AG09309 (cell line): Measurements from ENCODE around the gene CWC27.
"Not testable (repeated sequence)": the region's sequence is repeated elsewhere in the genome, so short reads cannot be mapped to it uniquely, and the experiment has no call there.

Source experiments
- DNase-seq: peaks from one replicate; pipeline ENCODE4 v3.0.0-alpha.2; 2010; ENCODE audit warnings: low read depth
- H3K4me3 ChIP-seq: 2 replicates; pipeline ENCODE4 v1.5.1; 2011; ENCODE audit warnings: mild to moderate bottlenecking, low read depth, low read length, moderate library complexity; ENCODE audit not compliant: control insufficient read depth
- TF ChIP-seq, protein P1 (sequence below): IDR thresholded peaks from 2 replicates; pipeline ENCODE4 v1.5.1; 2011; ENCODE audit warnings: mild to moderate bottlenecking, low read depth, low read length, inconsistent platforms; ENCODE audit not compliant: insufficient read depth, control insufficient read depth; ENCODE audit errors: missing control alignments

CWC27 gene

DNA sequence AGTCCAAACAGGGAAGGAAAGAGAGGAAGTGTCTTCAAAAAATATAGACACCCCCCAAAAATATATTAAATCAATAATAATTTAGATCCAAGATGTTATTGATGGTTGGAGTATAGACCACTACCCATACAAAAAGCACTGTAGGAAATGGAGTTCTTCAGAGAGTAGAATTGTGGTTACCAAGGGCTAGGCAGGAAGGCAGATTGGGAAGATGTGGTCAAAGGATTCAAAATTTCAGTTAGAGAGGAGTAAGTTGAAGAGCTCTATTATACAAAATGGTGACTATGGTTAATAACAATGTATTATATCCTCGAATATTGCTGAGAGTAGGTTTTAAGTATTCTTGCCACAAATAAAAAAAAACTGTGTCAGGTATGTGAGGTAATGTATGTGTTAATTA lies 149.4 kb downstream of the CWC27 start:
- H3K4me3 ChIP-seq: no peak overlapping the region
- TF ChIP-seq, protein P1, sequence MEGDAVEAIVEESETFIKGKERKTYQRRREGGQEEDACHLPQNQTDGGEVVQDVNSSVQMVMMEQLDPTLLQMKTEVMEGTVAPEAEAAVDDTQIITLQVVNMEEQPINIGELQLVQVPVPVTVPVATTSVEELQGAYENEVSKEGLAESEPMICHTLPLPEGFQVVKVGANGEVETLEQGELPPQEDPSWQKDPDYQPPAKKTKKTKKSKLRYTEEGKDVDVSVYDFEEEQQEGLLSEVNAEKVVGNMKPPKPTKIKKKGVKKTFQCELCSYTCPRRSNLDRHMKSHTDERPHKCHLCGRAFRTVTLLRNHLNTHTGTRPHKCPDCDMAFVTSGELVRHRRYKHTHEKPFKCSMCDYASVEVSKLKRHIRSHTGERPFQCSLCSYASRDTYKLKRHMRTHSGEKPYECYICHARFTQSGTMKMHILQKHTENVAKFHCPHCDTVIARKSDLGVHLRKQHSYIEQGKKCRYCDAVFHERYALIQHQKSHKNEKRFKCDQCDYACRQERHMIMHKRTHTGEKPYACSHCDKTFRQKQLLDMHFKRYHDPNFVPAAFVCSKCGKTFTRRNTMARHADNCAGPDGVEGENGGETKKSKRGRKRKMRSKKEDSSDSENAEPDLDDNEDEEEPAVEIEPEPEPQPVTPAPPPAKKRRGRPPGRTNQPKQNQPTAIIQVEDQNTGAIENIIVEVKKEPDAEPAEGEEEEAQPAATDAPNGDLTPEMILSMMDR: no peak
- DNase-seq: no peak

DNA sequence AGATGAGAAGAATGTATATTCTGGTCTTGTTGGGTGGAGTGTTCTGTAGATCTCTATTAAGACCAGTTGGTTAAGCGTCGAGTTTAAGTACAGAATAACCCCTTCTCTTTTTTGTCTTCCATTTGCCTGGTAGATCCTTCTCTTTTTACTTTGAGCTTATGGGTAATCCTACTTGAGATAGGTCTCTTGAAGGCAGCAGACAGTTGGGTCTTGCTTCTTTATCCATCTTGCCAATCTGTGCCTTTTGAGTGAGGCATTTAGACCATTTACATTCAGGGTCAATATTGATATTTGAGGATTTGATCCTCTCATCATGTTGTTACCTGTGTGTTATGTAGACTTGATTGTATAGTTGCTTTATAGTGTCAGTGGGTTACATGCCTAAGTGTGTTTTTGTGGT lies 152.7 kb downstream of the CWC27 start:
- no peak for DNase-seq
- TF ChIP-seq, protein P1: no peak
- no peak overlapping the region for H3K4me3 ChIP-seq

DNA sequence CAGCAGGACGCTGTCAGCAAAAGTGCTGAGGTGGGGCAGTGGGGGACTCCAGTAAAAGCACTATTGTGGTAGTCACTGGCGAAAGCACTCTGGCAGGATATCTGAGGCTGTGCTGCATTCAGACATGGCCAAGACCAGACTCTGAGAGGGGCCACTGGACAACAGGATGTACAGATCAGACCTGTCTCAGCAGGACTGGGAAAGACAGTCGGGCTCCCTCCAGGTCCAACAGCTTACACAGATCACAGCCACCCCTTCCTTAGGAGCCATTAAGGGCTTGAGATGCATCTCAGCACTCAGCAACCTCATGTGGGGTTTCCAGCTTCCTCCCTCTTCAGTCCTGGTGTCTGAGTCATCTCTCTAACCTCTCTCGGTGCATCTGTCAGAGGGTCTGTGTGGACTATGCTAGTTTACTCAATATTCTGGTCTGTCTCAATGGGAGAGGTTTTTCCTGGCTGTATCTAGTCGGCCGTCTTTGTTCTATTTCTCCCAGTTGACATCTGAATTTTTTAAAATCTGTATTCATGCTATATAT lies 154.5 kb downstream of the CWC27 start:
- DNase-seq: no peak
- TF ChIP-seq, protein P1: no peak
- no peak overlapping the region for H3K4me3 ChIP-seq

DNA sequence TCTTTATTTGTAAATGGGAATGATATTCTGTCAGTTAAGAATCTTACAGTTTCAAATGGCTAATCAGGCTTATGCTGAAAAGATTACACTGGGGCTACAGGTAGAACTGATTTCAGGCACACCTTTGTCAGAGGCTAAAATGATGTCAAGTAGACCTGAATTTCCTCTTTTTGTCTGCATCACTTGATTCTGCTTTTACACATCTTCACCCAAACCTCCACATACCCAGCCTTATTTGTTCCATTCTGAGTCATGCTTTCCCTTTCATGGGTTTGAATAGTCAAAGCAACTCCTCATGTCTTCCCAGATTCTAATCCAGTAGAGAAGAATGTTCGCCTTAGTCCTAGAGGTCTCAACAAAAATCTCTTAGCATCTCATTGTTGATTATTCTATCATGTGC lies 156.4 kb downstream of the CWC27 start:
- TF ChIP-seq, protein P1: no peak
- DNase-seq: no peak
- H3K4me3 ChIP-seq: no peak overlapping the region

DNA sequence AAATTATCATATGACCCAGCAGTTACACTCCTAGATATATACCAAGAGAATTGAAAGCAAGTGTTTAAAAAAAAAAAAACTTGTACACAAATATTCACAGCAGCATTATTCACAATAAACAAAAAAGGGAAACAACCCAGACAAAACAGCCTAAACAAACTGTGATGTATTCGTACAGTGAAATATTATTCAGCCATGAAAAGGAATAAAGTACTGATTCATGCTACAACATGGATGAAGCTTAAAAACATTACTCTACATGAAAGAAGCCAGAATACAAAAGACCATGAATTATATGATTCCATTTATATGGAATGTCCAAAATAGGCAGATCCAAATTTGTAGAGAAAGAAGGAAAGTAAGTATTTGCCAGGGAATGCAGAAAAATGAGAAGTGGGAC lies 161.1 kb downstream of the CWC27 start:
- no peak for DNase-seq
- H3K4me3 ChIP-seq: no peak overlapping the region
- TF ChIP-seq, protein P1: no peak

DNA sequence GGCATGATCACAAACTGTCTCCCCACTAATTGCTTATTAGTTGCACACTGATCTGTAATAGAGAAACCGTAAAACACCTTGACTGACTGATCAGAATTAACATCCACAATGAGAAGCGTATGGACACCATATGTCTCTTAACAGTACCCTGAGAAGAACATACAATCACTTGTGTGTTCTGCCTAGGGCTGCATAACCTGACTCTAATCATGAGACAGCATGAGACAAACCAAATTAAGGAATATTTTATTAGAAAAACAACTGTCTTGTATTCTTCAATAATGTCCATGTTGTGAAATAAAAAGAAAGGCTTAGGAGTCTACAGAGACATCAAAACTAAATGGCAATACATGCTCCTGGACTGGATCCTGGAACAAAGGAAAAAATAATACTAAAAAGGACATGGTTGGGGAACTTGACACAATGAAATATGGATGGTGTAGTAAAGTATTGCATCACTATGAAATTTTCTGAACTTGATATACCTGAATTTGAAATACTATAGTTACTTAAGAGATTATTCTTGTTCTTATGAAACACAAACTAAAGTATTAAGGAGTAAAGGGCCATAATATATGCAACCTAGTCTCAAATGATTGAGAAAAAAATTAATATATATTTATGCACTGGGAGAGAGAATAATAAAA lies 162.1 kb downstream of the CWC27 start:
- H3K4me3 ChIP-seq: no peak overlapping the region
- DNase-seq: no peak
- TF ChIP-seq, protein P1: no peak

DNA sequence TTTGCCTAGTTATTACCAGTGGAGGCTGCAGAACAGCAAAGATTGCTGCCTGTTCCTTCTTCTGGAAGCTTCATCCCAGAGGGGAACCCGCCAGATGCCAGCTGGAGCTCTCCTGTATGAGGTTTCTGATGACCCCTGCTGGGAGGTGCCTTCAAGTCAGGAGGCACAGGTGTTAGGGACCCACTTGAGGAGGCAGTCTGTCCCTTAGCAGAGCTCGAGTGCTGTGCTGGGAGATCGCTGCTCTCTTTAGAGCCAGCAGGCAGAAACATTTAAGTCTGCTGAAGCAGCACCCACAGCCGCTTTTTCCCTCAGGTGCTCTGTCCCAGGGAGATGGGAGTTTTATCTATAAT lies 170.7 kb downstream of the CWC27 start:
- DNase-seq, H3K4me3 ChIP-seq: not testable (repeated sequence)
